Measurements from ENCODE around the gene CLRN3. TPM values are rescaled to one million over a fixed set of nuclear protein-coding genes. Genes with fewer than 3 reads are reported as not detected.

CLRN3 gene
- total RNA-seq, 1 donor from 2014 or later: not detected

DNA sequence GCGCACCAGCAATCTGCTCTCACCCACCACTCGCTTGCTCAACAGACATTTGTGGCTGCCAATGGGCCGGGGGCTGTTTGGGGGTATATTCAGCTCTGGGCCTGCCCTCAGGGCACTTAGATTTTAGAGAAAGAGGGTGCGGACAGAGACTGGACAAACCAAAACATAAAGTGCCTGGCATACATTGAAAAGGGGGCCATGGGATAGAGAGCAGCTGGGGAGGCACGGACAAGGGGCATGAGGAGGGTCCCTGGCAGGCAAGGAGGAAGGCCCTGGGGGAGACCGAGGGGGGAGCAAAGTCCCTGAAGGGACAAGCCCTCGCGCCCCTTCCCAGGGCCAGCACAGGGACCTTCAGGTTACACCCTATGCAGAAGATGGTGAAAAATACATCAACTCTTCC, 43.5 kb downstream of the CLRN3 start:
- peaks cover 23% of the 10 kb centered on the region for H3K4me1 Mint-ChIP-seq
- DNase-seq (ENCODE audit: low read depth, low spot score): no peak
- no peak overlapping the region for H3K27ac Mint-ChIP-seq (ENCODE audit: unreplicated experiment)
- no peaks in the 10 kb centered on the region for H3K9me3 Mint-ChIP-seq
- no peak overlapping the region for H3K4me3 Mint-ChIP-seq
- H3K27me3 Mint-ChIP-seq (ENCODE audit: low read depth): peaks cover 9% of the 10 kb centered on the region
- no peak for TF ChIP-seq CTCF (conservative IDR thresholded peaks at IDR 0.05)
- H3K36me3 Mint-ChIP-seq (ENCODE audit: low read depth): no peaks in the 10 kb centered on the region

GRCh38 chr10:127848226-127848625, 44.5 kb downstream of the CLRN3 start:
- Mint-ChIP-seq H3K9me3 (no peaks in the 10 kb centered on the region), H3K4me1 (peaks cover 14% of the 10 kb centered on the region)
- no peak for DNase-seq (ENCODE audit: low read depth, low spot score)

DNA sequence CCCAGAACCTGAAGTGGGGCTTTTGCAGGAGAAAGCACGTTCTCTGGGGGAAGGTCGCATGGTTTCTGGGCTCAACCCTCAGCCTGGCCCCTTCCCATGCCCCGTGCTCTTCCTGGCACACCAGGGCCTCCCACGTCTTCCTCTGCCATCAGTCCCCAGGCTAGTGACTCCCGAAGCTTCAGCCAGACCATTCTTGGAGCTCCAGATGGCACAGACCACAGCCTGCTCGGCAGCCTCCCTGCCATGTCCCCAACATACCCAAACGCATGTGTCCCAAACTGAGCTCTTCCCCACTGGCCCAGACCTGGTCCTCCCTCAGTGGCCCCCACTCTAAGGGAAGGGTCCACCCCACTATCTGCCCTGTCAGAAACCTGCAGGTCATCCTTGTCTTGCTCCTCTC, 47.0 kb downstream of the CLRN3 start:
- no peak for TF ChIP-seq CTCF (conservative IDR thresholded peaks at IDR 0.05)

More at GRCh38 chr10:127848226-127848625, 44.5 kb downstream of the CLRN3 start:
- TF ChIP-seq CTCF (conservative IDR thresholded peaks at IDR 0.05): no peak
- Mint-ChIP-seq H3K4me3 (no peak overlapping the region), H3K36me3 (ENCODE audit: low read depth) (no peaks in the 10 kb centered on the region), H3K27ac (ENCODE audit: unreplicated experiment) (no peak overlapping the region), H3K27me3 (ENCODE audit: low read depth) (peaks cover 11% of the 10 kb centered on the region)

DNA sequence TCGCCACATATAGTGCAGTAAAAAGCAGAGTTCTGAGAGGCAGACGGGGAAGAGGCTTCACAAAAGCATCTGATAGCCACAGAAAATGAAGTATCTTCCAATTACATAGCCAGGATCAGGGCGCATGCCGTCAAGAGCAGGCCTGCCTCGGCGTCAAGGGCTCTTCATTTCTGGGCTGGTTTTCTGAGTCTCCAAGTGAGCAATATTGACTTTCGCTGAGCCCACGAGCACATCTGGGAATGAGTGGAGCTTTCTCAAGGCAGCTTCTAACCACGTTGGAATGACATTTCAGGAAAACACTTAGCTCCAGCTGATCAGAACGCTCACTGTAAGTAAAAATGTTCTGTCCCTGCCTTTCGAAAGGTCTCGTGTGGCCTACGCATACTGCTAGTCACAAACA, 51.9 kb downstream of the CLRN3 start:
- H3K36me3 Mint-ChIP-seq (ENCODE audit: low read depth): no peaks in the 10 kb centered on the region
- H3K27ac Mint-ChIP-seq (ENCODE audit: unreplicated experiment): no peak overlapping the region
- peaks cover 2% of the 10 kb centered on the region for H3K9me3 Mint-ChIP-seq
- H3K4me3 Mint-ChIP-seq: no peak overlapping the region
- no peak for TF ChIP-seq CTCF (conservative IDR thresholded peaks at IDR 0.05)
- peaks cover 8% of the 10 kb centered on the region for H3K27me3 Mint-ChIP-seq (ENCODE audit: low read depth)
- no peak for DNase-seq (ENCODE audit: low read depth, low spot score)
- peaks cover 17% of the 10 kb centered on the region for H3K4me1 Mint-ChIP-seq

More for the DNA sequence above, 47.0 kb downstream of the CLRN3 start:
- DNase-seq (ENCODE audit: low read depth, low spot score): no peak
- H3K27me3 Mint-ChIP-seq (ENCODE audit: low read depth): peaks cover 11% of the 10 kb centered on the region
- H3K9me3 Mint-ChIP-seq: no peaks in the 10 kb centered on the region
- no peak overlapping the region for H3K27ac Mint-ChIP-seq (ENCODE audit: unreplicated experiment)
- H3K36me3 Mint-ChIP-seq (ENCODE audit: low read depth): no peaks in the 10 kb centered on the region
- H3K4me1 Mint-ChIP-seq: peaks cover 4% of the 10 kb centered on the region
- H3K4me3 Mint-ChIP-seq: no peak overlapping the region

DNA sequence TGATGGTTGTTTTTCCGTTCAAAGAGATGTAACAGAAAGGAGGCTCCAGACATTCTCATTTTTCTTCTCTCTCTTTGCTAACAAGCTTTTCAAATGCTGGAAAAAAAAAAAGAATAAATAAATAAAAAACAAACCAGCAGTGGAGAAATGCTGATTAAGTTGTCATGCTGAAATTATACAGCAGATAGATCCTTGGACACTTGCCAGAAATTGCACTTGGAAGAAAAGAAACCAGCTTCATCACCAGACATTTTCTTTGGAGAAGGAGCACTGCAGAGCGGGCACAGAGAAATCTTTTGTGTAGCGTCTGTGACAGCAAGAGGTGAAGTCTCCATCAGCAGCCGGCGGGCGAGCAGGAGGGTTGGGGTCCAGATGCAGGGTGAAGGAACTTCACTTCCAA, 55.8 kb downstream of the CLRN3 start:
- H3K27me3 Mint-ChIP-seq (ENCODE audit: low read depth): peaks cover 7% of the 10 kb centered on the region
- H3K4me3 Mint-ChIP-seq: no peak overlapping the region
- no peak for TF ChIP-seq CTCF (conservative IDR thresholded peaks at IDR 0.05)
- H3K9me3 Mint-ChIP-seq: peaks cover 2% of the 10 kb centered on the region
- no peaks in the 10 kb centered on the region for H3K36me3 Mint-ChIP-seq (ENCODE audit: low read depth)
- H3K4me1 Mint-ChIP-seq: peaks cover 17% of the 10 kb centered on the region
- H3K27ac Mint-ChIP-seq (ENCODE audit: unreplicated experiment): no peak overlapping the region
- DNase-seq (ENCODE audit: low read depth, low spot score): no peak

DNA sequence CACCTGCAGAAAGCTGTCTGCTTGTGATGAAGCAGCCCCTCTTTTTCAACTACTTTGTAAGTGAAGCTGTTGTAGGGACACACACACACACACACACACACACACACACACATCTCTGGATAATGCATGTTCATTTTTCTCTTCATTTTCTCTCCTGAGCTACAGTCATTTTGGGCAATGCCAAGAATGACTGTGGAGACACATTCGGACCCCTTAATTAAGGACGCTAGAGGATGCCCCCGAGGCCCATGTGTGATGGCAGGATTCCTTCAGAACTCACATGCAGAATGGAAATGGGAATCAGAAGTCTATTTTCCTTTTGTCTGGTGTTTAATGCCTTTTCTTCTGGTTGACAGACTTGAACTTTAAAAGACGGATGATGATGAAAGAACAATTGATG, 56.6 kb downstream of the CLRN3 start:
- Mint-ChIP-seq H3K27me3 (ENCODE audit: low read depth) (peaks cover 7% of the 10 kb centered on the region), H3K4me1 (peaks cover 17% of the 10 kb centered on the region), H3K9me3 (peaks cover 2% of the 10 kb centered on the region), H3K27ac (ENCODE audit: unreplicated experiment) (no peak overlapping the region), H3K36me3 (ENCODE audit: low read depth) (no peaks in the 10 kb centered on the region), H3K4me3 (no peak overlapping the region)
- no peak for DNase-seq (ENCODE audit: low read depth, low spot score)
- no peak for TF ChIP-seq CTCF (conservative IDR thresholded peaks at IDR 0.05)
